ENCODE measurements around the gene SPTBN1.

GRCh38 chr2:54658564-54659071, 202.5 kb downstream of the SPTBN1 start:
- TF ChIP-seq CTCF (conservative IDR thresholded peaks at IDR 0.05; ENCODE audit: low read length) (no peak), EZH2phosphoT487 (IDR thresholded peaks at IDR 0.05; ENCODE audit: borderline replicate concordance) (no peak)
